HepG2 (cell line): Measurements from ENCODE around the gene CRAT. TPM values are rescaled to one million over a fixed set of nuclear protein-coding genes. Genes with fewer than 3 reads are reported as not detected.

Experiments
- ATAC-seq: fragments of 200-7000 bp; cut with Tn5 transposase; 3 replicates; pipeline ENCODE4 v1.9.1; 2020; ENCODE audit warnings: mild to moderate bottlenecking, moderate library complexity
- BruUV-seq: library from RNA; stranded (reverse); fragments of 400-500 nt; replicated peaks from 2 replicates; lab custom pipeline; 2021; lab: Mats Ljungman, UMichigan
- CTCF ChIA-PET: fragments of 300-600 bp; formaldehyde crosslinking; extraction: SDS; loops from one replicate; lab custom pipeline; 2021; ENCODE audit warnings: low total read pairs, inconsistent platforms, low intra/inter-chr PET ratio; lab: Yijun Ruan, JAX
- POLR2A ChIA-PET: fragments of 350-600 bp; sonication (Branson Sonifier 250); formaldehyde crosslinking; loops from one replicate; lab custom pipeline; 2020; ENCODE audit warnings: antibody characterized with exemption, inconsistent platforms; lab: Yijun Ruan, JAX
- DNase-seq: peaks from one replicate; pipeline ENCODE4 v3.0.0-alpha.2; 2015; ENCODE audit warnings: low spot score
- FAIRE-seq: peaks from 3 replicates; lab custom pipeline; 2011; peaks lifted over from hg19 to GRCh38; lab: Jason Lieb, UNC
- H2AFZ ChIP-seq: one replicate; pipeline ENCODE4 v1.6.1; 2011; ENCODE audit warnings: low read length, inconsistent platforms
- H3K27ac ChIP-seq: fragments of 300-600 bp; 3 replicates; pipeline ENCODE4 v1.8.0; 2011; ENCODE audit warnings: mixed run types, mild to moderate bottlenecking, mixed read lengths, low read length, inconsistent platforms; ENCODE audit not compliant: insufficient read depth; ENCODE audit errors: extremely low read length
- H3K27me3 ChIP-seq, 2 experiments: fragments of 200-600 bp in 1 of 2; 2 replicates in 1 of 2; 3 replicates in 1 of 2; pipeline versions ENCODE4 v1.6.0 to v1.8.0; 2011; ENCODE audit warnings: low read length in 2 of 2, mild to moderate bottlenecking in 2 of 2, moderate library complexity in 2 of 2, inconsistent platforms in 1 of 2; ENCODE audit not compliant: insufficient read depth in 2 of 2, control insufficient read depth in 1 of 2
- H3K36me3 ChIP-seq, 2 experiments: fragments of 200-600 bp in 1 of 2; replicated peaks in 1 of 2; 2 replicates in 1 of 2; 3 replicates in 1 of 2; pipeline versions ENCODE4 v1.5.1 to v1.8.0; 2011; ENCODE audit warnings: low read length in 2 of 2, inconsistent platforms in 1 of 2; ENCODE audit not compliant: insufficient read depth in 2 of 2, control insufficient read depth in 1 of 2
- H3K4me1 ChIP-seq: 2 replicates; pipeline ENCODE4 v1.5.1; 2012; ENCODE audit warnings: low read length, inconsistent platforms; ENCODE audit not compliant: insufficient read depth
- H3K4me2 ChIP-seq: 2 replicates; pipeline ENCODE4 v1.6.0; 2011; ENCODE audit warnings: low read depth, low read length, inconsistent platforms
- H3K4me3 ChIP-seq, 3 experiments: fragments of 200-600 bp in 1 of 3; sonication (generic), shearing (Covaris generic) in 1 of 3; replicated peaks in 1 of 3; 2 replicates each; pipeline ENCODE4 v1.5.1; 2011 to 2016; ENCODE audit warnings: low read length in 3 of 3, inconsistent platforms in 2 of 3, low read depth in 2 of 3, mild to moderate bottlenecking in 2 of 3, control low read depth in 1 of 3, mixed read lengths in 1 of 3; ENCODE audit not compliant: insufficient read depth in 1 of 3
- H3K79me2 ChIP-seq: one replicate; pipeline ENCODE4 v1.6.1; 2011; ENCODE audit warnings: low read length, inconsistent platforms; ENCODE audit not compliant: insufficient read depth
- H3K9ac ChIP-seq: 2 replicates; pipeline ENCODE4 v1.6.0; 2011; ENCODE audit warnings: mild to moderate bottlenecking, low read depth, low read length, inconsistent platforms; ENCODE audit not compliant: insufficient read depth
- H3K9me3 ChIP-seq: 2 replicates; pipeline ENCODE4 v1.5.1; 2012; ENCODE audit warnings: mild to moderate bottlenecking, low read length
- H4K20me1 ChIP-seq: 2 replicates; pipeline ENCODE4 v1.6.0; 2011; ENCODE audit warnings: inconsistent platforms, mild to moderate bottlenecking, low read length, moderate library complexity; ENCODE audit not compliant: insufficient read depth
- JUN ChIP-seq: sonication (generic); formaldehyde crosslinking; IDR thresholded peaks from 2 replicates; pipeline ENCODE4 v1.4.0; 2020; ENCODE audit warnings: mild to moderate bottlenecking, missing genetic modification reagents
- MAFK ChIP-seq, 2 experiments: IDR thresholded peaks in 1 of 2; conservative IDR thresholded peaks in 1 of 2; 2 replicates each; pipeline ENCODE4 v1.6.1; 2011; ENCODE audit warnings: improper control_type of control experiment in 2 of 2, low read length in 2 of 2
- RBFOX2 ChIP-seq: fragments of 200-400 bp; formaldehyde crosslinking; IDR thresholded peaks from 2 replicates; pipeline ENCODE4 v1.6.1; 2017; ENCODE audit warnings: low read depth, mild to moderate bottlenecking, low read length
- ZNF317 ChIP-seq: sonication (generic); formaldehyde crosslinking; IDR thresholded peaks from 2 replicates; pipeline ENCODE4 v1.5.0; 2020; ENCODE audit warnings: mild to moderate bottlenecking, missing genetic modification reagents
- ZNF512 ChIP-seq: sonication (generic); formaldehyde crosslinking; IDR thresholded peaks from 2 replicates; pipeline ENCODE4 v1.4.0; 2020; ENCODE audit warnings: mild to moderate bottlenecking, missing genetic modification reagents
- ZNF781 ChIP-seq: sonication (generic); formaldehyde crosslinking; IDR thresholded peaks from 2 replicates; pipeline ENCODE4 v1.5.1; 2020; ENCODE audit warnings: borderline replicate concordance, mild to moderate bottlenecking, missing genetic modification reagents; ENCODE audit errors: not compliant biosample characterization
- ZNF841 ChIP-seq: sonication (generic); formaldehyde crosslinking; IDR thresholded peaks from 2 replicates; pipeline ENCODE4 v1.8.1; 2023; ENCODE audit warnings: missing genetic modification reagents, borderline replicate concordance
- ZSCAN25 ChIP-seq: sonication (generic); formaldehyde crosslinking; IDR thresholded peaks from 2 replicates; pipeline ENCODE4 v1.8.0; 2022; ENCODE audit warnings: mild to moderate bottlenecking, missing genetic modification reagents
- WGBS: methylation state at CpG from one replicate; pipeline ENCODE4 v1.1.6; 2017; ENCODE audit warnings: low lambda C conversion rate; 5-methylcytosine and 5-hydroxymethylcytosine counted together
- in situ Hi-C: cut with HindIII; loops from 2 replicates; pipeline ENCODE4 v1.10.0; 2017; ENCODE audit warnings: low pct_unique_long_range_greater_than_20kb; ENCODE audit not compliant: extremely low pct_ligation_motif_present
- intact Hi-C: fragments of 100-400 bp; cut with micrococcal nuclease; formaldehyde crosslinking; loops from one replicate; pipeline ENCODE4 v1.10.0; 2022; ENCODE audit not compliant: unreplicated experiment
- polyA plus RNA-seq, 8 experiments: library from polyadenylated mRNA; depleted of rRNA in 3 of 8; stranded (reverse) in 7 of 8; unstranded in 1 of 8; fragments of >200 nt; fragmentation: Illumina TruSeq in 4 of 8; extraction: Trizol in 4 of 8; gene quantifications; 2 replicates each; pipeline versions ENCODE4 v1.2.1 to v1.2.3, GENCODE V29; 2011 to 2016; ENCODE audit warnings: low read depth in 4 of 8, missing spikeins in 1 of 8, mixed read lengths in 1 of 8; ENCODE audit not compliant: insufficient read depth in 1 of 8
- total RNA-seq, 5 experiments: library from RNA; depleted of rRNA; stranded (reverse); fragments of >200 nt; fragmentation: Illumina TruSeq; extraction: Trizol; gene quantifications; 2 replicates each; pipeline ENCODE4 v1.2.3, GENCODE V29; 2016; ENCODE audit warnings: low read depth in 1 of 5
- TF ChIP-seq, protein P1 (sequence below): sonication (generic); formaldehyde crosslinking; IDR thresholded peaks from 2 replicates; pipeline ENCODE4 v1.4.0; 2020; ENCODE audit warnings: missing genetic modification reagents

Gene CRAT
- total and polyA plus RNA-seq, 2 of the 13 experiments (the other 11 are each of a cell fraction or from before 2014, with no cell fraction given), result 26.1 to 26.6 TPM

DNA sequence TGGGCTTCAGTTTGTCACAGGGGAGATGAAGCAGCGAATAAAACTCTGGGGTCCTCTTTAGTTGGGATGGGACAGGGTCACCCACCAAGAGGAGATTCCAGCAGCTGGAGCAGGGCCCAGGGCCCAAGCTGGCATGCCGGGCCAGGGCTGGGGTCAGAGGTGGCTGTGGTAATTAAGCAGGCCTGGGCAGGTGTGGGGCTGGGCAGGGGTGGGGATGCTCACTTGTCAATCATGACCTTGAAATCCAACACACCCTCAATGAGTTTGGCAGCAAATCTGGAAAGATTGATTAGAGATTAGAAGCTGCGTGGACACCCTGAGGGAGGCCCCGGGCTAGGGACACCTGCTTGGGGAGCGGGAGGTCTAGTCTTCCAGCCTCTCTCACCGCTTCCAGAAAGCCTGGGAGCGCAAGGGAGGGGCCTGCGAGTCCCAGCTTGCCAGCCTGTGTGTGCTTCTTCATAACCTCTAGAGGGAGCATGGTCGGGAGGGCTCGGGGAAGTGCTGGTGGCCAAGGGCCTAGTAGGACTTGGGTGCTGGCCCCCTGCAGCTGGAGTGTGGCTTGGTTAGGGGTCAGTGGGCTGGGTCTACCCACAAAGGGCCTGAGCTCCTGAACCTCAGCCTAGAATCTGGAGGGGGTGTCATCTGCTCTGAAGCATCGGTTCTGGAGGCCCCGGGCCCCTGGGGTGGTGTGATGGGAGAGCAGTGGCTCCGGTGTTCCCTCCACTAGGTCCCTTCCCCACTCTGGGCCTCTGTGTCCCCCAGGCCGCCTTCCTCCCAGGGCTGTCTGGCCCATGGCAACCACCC, 7.6 kb downstream of the CRAT start (continued):
- TF ChIP-seq ZNF512 (CRISPR knock-in tag) (no peak), ZNF841 (CRISPR knock-in tag) (no peak), ZSCAN25 (CRISPR knock-in tag) (no peak), ZNF317 (CRISPR knock-in tag) (no peak), JUN (no peak), MAFK (conservative IDR thresholded peaks at IDR 0.05 in 1 of 2, IDR thresholded peaks at IDR 0.05 in 1 of 2; ENCODE audit: low read length in 2 of 2) (no peak)
- TF ChIP-seq, protein P1, sequence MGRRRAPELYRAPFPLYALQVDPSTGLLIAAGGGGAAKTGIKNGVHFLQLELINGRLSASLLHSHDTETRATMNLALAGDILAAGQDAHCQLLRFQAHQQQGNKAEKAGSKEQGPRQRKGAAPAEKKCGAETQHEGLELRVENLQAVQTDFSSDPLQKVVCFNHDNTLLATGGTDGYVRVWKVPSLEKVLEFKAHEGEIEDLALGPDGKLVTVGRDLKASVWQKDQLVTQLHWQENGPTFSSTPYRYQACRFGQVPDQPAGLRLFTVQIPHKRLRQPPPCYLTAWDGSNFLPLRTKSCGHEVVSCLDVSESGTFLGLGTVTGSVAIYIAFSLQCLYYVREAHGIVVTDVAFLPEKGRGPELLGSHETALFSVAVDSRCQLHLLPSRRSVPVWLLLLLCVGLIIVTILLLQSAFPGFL (CRISPR knock-in tag), result no peak

DNA sequence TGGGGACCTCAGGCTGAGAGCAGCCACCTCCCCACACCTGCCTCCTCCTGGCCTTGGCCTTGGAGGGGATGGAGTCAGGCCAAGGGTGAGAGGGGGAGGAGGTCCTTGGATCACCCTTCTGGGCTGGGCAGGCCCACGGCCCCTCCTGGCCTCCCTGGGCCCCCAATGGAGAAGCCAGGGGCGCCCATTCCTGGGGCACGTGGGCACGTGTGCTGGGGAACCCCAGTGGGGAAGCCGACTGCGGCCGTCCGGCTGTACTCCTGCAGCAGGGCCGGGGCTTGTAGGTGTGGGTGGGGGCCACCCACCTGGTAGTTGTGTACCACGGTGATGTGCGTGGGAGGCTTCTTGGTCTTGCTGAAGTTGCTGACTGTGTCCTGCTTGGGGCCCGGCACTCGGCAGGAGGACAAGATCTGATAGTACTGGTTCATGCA, 8.5 kb downstream of the CRAT start:
- 97% methylated on average over 11 of the region's 13 CpGs for WGBS
- no peak overlapping the region for H3K4me2 ChIP-seq
- no peak for FAIRE-seq
- in situ Hi-C loops, result no loop called here
- H3K9me3 ChIP-seq, result no peaks in the 10 kb centered on the region
- ATAC-seq, result no peak
- no peak for DNase-seq
- H4K20me1 ChIP-seq, result 0 out of 2 replicates have a peak, but pooled peaks cover 3% of the 10 kb centered on the region
- POLR2A ChIA-PET, result no interaction called here
- peaks cover 0 to 3% of the 10 kb centered on the region in 2 experiments; a peak in 4 of 5 replicates for H3K36me3 ChIP-seq
- no peak overlapping the region for H3K27ac ChIP-seq
- intact Hi-C loops, result loop anchor here (2.0 kb wide), 1 partner anchor 49 kb away; no protein-coding TSS in a partner anchor
- no TSS peak for BruUV-seq
- H3K4me1 ChIP-seq, result peaks cover 7% of the 10 kb centered on the region; the same call in 1 of the 2 replicates
- H3K9ac ChIP-seq, result no peak overlapping the region
- no peaks in the 10 kb centered on the region for H3K27me3 ChIP-seq
- H2AFZ ChIP-seq, result no peak overlapping the region
- TF ChIP-seq RBFOX2, result 0 out of 2 replicates have a peak, but pooled peaks have one; percentile 25
- no peak for TF ChIP-seq ZNF781
- TF ChIP-seq, all 625 proteins: peak for 1
- Histone ChIP-seq H3K79me2 (no peaks in the 10 kb centered on the region), H3K4me3 (no peak overlapping the region)
- CTCF ChIA-PET, result no interaction called here
